Muscle layer of duodenum (tissue), 2 donors: ENCODE measurements around the gene DEUP1.

Source experiments
- H3K27ac ChIP-seq: one replicate; pipeline ENCODE4 v1.7.0; 2013; ENCODE audit warnings: mild to moderate bottlenecking, low read length
- H3K27me3 ChIP-seq: one replicate; pipeline ENCODE4 v1.7.0; 2013; ENCODE audit warnings: low read depth, mild to moderate bottlenecking, control low read depth, low read length
- H3K36me3 ChIP-seq, 2 donors: one replicate each; pipeline ENCODE4 v1.7.0; 2013; ENCODE audit warnings: low read length in 2 of 2, control low read depth in 1 of 2, mild to moderate bottlenecking in 1 of 2; ENCODE audit not compliant: insufficient read depth in 2 of 2, control insufficient read depth in 1 of 2
- H3K4me1 ChIP-seq, 2 donors: one replicate each; pipeline ENCODE4 v1.7.0; 2013; ENCODE audit warnings: low read length in 2 of 2, mild to moderate bottlenecking in 2 of 2, control low read depth in 1 of 2, moderate library complexity in 1 of 2; ENCODE audit not compliant: insufficient read depth in 2 of 2, control insufficient read depth in 1 of 2
- H3K4me3 ChIP-seq, 2 donors: one replicate each; pipeline ENCODE4 v1.7.0; 2013; ENCODE audit warnings: low read length in 2 of 2, low read depth in 1 of 2, mild to moderate bottlenecking in 1 of 2
- H3K9me3 ChIP-seq, 2 donors: one replicate each; pipeline ENCODE4 v1.7.0; 2013; ENCODE audit warnings: low read length in 2 of 2, control low read depth in 1 of 2, mild to moderate bottlenecking in 1 of 2; ENCODE audit not compliant: control insufficient read depth in 1 of 2
- donor health status: healthy.

Gene DEUP1

GRCh38 chr11:93480256-93480655, 149.7 kb downstream of the DEUP1 start:
- H3K4me3 ChIP-seq = no peak overlapping the region
- H3K4me1 ChIP-seq = peaks cover 0 to 9% of the 10 kb centered on the region in 2 donors
- no peaks in the 10 kb centered on the region for H3K27me3 ChIP-seq
- H3K27ac ChIP-seq = no peak overlapping the region
- H3K36me3 ChIP-seq = peaks cover 0 to 4% of the 10 kb centered on the region in 2 donors
- no peaks in the 10 kb centered on the region for H3K9me3 ChIP-seq

DNA sequence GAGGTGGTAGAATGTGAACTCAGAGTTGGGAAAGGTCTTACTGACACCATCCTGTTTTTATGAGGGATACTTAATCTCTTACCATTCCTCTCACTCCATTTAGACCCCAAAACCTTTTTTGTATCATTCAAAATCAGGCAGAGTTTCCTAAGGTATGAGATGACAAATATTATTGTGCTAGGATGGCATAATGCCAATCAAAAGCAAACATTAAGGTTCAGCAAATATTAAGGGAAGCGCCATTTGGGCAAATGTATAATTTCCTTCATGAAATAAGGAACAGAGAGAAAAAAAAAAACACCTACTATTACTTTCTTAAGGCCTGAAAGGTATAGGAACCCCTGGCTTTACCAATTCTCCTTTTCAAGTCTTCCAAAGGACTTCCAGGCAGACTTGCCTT, 150.2 kb downstream of the DEUP1 start:
- no peaks in the 10 kb centered on the region for H3K27me3 ChIP-seq
- H3K4me3 ChIP-seq = no peak overlapping the region
- H3K4me1 ChIP-seq = peaks cover 0 to 11% of the 10 kb centered on the region in 2 donors
- peaks cover 0 to 4% of the 10 kb centered on the region in 2 donors for H3K36me3 ChIP-seq
- H3K9me3 ChIP-seq = no peaks in the 10 kb centered on the region
- no peak overlapping the region for H3K27ac ChIP-seq

DNA sequence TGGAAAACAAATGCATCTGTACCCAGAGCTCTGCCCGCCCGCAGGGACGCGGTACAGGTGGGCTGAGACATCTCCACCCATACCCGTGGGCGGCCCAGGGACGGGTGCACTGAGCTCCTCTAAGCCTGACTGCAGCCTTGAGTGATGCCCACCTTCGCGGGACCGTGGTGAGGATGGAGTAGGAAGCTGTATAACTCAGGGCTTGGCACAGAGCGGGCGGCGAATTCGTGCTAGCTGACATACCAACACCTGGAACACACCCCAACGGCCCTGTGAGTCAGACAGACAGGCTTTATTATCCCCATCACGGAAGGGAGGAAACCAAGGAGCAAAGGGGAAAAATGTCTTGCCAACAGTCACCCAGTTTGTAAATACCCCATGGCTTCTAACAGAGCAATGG, 150.7 kb downstream of the DEUP1 start:
- Histone ChIP-seq H3K4me3 (no peak overlapping the region), H3K36me3 (peaks cover 0 to 4% of the 10 kb centered on the region in 2 donors), H3K27ac (no peak overlapping the region), H3K9me3 (no peaks in the 10 kb centered on the region), H3K27me3 (no peaks in the 10 kb centered on the region), H3K4me1 (peaks cover 0 to 11% of the 10 kb centered on the region in 2 donors)

DNA sequence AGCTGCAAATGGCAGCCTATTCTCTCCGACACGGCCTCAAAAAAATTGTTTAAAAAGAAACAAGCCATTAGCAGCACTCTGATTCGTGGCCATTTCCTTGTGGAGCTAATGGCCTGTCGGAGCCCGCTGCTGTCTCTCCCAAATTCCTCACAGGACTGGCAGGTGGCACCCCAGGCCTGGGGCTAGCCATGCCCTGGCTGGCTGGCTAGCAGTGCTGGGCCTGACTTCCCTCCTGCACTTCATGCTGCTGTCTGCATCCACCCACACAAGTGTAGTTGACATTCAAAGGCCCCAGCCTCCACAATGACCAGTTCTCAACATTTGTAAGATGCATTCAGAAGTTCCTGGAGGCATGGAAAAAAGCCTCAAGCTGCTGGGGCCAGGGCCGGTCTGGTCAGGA, 151.2 kb downstream of the DEUP1 start:
- no peak overlapping the region for H3K4me3 ChIP-seq
- no peak overlapping the region for H3K27ac ChIP-seq
- H3K9me3 ChIP-seq = no peaks in the 10 kb centered on the region
- peaks cover 0 to 14% of the 10 kb centered on the region in 2 donors for H3K4me1 ChIP-seq
- H3K36me3 ChIP-seq = peaks cover 0 to 4% of the 10 kb centered on the region in 2 donors
- H3K27me3 ChIP-seq = no peaks in the 10 kb centered on the region

DNA sequence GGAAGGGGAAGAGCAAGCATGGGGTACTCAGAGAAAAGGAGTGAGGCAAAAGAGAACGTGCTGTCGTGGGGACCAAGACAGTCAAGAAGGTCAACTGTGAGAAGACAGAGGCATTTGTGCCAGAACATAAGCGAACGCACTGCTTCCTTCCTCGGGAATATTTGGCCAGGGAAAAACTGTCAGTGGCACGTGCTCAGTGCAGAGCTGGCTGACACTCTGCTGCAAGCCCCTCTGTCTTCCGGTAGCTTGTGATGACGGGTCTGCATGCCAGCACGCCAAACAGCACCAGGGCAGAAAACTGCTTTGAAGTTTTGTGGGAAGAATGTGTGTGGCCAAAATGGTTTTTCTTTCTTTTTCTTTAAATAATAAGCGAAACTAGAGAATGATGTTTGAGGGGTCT, 152.0 kb downstream of the DEUP1 start:
- Histone ChIP-seq H3K36me3 (peaks cover 0 to 4% of the 10 kb centered on the region in 2 donors), H3K27ac (no peak overlapping the region), H3K4me1 (peaks cover 0 to 21% of the 10 kb centered on the region in 2 donors), H3K4me3 (no peak overlapping the region), H3K27me3 (no peaks in the 10 kb centered on the region), H3K9me3 (no peaks in the 10 kb centered on the region)

- no peak overlapping the region for H3K27ac ChIP-seq
- no peaks in the 10 kb centered on the region for H3K9me3 ChIP-seq
- H3K4me3 ChIP-seq = no peak overlapping the region
- no peaks in the 10 kb centered on the region for H3K27me3 ChIP-seq
- H3K36me3 ChIP-seq = no peaks in the 10 kb centered on the region
- H3K4me1 ChIP-seq = peaks cover 0 to 21% of the 10 kb centered on the region in 2 donors
Measured at GRCh38 chr11:93484716-93485115, 154.2 kb downstream of the DEUP1 start.

DNA sequence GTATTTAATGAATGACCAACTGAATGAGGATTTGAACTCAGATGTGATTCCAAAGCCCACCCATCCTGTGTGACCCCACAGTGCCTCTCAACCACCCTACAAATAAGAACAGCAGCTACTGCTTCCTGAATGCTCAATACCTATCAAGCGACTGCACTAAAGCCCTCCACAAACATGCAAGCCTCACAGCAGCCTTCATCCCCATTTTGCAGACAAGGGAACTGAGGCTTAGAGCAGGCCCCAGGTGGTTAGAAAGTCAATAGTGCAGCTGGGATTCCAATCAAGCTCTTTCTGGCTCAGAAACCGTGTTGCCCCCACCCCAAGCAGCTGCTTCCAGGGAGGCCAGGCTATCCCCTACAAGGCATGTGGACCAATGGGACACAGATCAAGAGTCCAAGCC, 155.4 kb downstream of the DEUP1 start:
- Histone ChIP-seq H3K27ac (no peak overlapping the region), H3K27me3 (no peaks in the 10 kb centered on the region), H3K4me1 (peaks cover 0 to 21% of the 10 kb centered on the region in 2 donors), H3K36me3 (no peaks in the 10 kb centered on the region), H3K4me3 (no peak overlapping the region), H3K9me3 (no peaks in the 10 kb centered on the region)

DNA sequence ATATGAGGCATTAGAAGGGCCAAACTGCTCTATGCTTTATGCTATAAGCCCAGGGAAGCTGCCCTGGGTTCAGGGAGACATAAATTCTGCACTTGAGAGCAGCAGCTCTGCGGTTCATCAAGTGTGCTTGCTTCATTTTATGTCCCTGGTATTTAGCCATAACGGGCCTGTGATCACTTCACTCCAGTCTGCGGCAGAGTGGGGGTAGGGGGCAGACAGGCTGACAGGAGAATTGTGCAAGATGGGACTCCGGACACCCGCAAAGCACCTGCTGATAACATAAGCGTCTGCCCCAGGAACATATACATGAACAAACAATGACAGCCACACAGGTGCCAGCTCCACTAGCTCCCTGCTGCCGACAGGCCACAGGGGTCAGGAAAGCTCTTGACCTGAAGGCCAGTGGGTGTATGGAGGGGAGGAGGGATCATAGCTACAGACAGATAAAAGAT, 156.5 kb downstream of the DEUP1 start:
- Histone ChIP-seq H3K27ac (no peak overlapping the region), H3K27me3 (no peaks in the 10 kb centered on the region), H3K4me3 (no peak overlapping the region), H3K36me3 (no peaks in the 10 kb centered on the region), H3K9me3 (no peaks in the 10 kb centered on the region), H3K4me1 (peaks cover 0 to 21% of the 10 kb centered on the region in 2 donors)
